Right cardiac atrium (tissue), 5 donors: Measurements from ENCODE around the gene GPR183. TPM values are rescaled to one million over a fixed set of nuclear protein-coding genes. Genes with fewer than 3 reads are reported as not detected.

Experiments used
- ATAC-seq, 2 donors: fragments of 200-7000 bp; cut with Tn5 transposase; one replicate each; pipeline versions ENCODE4 v1.8.0 to v1.9.1; 2020; ENCODE audit warnings: moderate library complexity in 2 of 2, mild to moderate bottlenecking in 1 of 2
- DNase-seq, 3 donors: peaks; one replicate each; pipeline ENCODE4 v3.0.0-alpha.2; 2020
- H3K27ac ChIP-seq: one replicate; pipeline ENCODE4 v1.5.1; 2013; ENCODE audit warnings: mild to moderate bottlenecking, low read length, control low read depth, moderate library complexity
- H3K27me3 ChIP-seq: one replicate; pipeline ENCODE4 v1.6.1; 2013; ENCODE audit not compliant: control insufficient read depth, insufficient read depth
- H3K4me1 ChIP-seq: one replicate; pipeline ENCODE4 v1.6.1; 2013; ENCODE audit warnings: low read length; ENCODE audit not compliant: control insufficient read depth, insufficient read depth
- H3K4me3 ChIP-seq: one replicate; pipeline ENCODE4 v1.5.1; 2013; ENCODE audit warnings: low read length, control low read depth
- H3K9me3 ChIP-seq: one replicate; pipeline ENCODE4 v1.6.1; 2013; ENCODE audit warnings: low read length; ENCODE audit not compliant: control insufficient read depth
- WGBS: extraction: QIAGEN DNeasy Blood & Tissue Kit; methylation state at CpG from one replicate; pipeline ENCODE4 v1.1.7; 2013; 5-methylcytosine and 5-hydroxymethylcytosine counted together
- intact Hi-C, 4 donors: fragments of 100-400 bp; cut with DNase I; formaldehyde crosslinking; loops; one replicate each; pipeline versions ENCODE4 v1.11.0 to v1.14.0; 2022 to 2023
- polyA plus RNA-seq: library from polyadenylated mRNA; stranded (reverse); fragments of 200-250 nt; gene quantifications from one replicate; pipeline ENCODE4 v1.2.3, GENCODE V29; 2013
- total RNA-seq, 4 donors: library from RNA; stranded (reverse); fragmentation: NEBNext Ultra II Directional; extraction: Animal tissue kit (Norgen Biotek cat#: 25700); gene quantifications; one replicate each; pipeline ENCODE4 v1.2.1, GENCODE V29; 2021
- donor health status: healthy with polysubstance abuse.
- donor health status: DM: no; HTN: yes; CAD: no.
- donor health status: DM: no; HTN: no; CAD: no.
- donor health status: DM: no; HTN: yes; CAD: no; lungs with severe emphysema.
- donor health status: DM: yes; HTN: yes; CAD: no.

The GPR183 gene
- total and polyA plus RNA-seq, 5 donors, result 9.7 to 20.7 (median 14.5) TPM

DNA sequence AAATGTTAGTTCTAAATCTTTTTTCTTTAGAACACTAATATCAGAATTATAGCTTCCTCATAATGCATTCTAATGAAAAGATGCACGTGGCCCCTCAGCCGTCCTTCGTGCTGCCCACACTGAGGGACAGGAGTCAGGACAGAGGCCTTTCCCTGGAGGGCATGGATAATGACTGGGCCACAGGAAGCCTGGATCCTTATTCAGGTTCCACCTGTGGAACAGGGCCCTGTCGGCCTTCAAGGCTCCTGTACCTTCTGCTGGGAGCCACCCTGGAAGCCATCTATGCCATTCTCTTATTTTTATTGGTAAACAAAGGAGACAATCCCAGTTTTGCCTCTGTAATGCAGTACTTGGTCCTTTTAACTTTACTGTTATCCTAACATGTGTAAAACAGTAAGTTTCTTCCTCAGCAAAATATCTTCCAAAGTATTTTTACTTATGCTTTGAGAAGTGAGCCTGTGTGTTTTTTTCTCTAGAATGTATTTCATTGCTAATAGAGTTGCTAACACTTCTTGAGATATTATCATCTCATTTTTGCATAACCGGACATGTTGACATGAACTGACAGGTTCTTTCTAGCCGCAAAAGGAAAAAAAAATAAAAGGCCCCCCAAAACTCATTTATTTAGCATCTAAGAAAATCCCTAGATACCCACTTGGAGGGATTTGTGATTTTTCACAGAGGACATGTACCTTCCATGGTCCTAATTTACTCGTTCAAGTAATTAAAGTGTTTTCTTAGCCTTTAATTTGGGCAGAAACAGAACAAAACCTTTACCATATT is 6.0 kb downstream of the GPR183 start:
- WGBS, result 87% methylated on average over 7 of the region's 7 CpGs
- no peak overlapping the region for H3K27ac ChIP-seq

DNA sequence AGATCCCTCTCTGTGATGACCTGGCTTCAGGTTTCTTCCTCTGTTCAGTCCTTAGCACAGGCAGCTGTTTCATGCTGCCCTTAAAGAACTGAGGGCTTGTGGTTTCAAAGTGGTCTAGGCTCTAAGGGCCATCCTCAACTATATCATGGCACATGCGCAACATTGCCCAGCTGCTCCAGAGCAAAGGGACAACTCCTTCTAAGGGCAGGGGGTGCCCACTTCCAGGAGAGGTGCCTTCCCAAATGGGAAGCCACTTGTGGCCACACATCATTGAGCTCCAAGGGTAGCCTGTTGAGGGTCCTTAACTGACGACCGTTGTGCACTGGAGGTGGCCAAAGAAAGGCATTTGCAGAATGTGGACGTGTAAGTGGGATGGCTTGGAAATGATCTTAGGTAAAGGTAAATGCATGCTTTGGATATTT is 7.3 kb downstream of the GPR183 start:
- WGBS, result 76% methylated on average over 4 of the region's 4 CpGs

More for the DNA sequence above, 6.0 kb downstream of the GPR183 start:
- Histone ChIP-seq H3K27me3 (no peaks in the 10 kb centered on the region), H3K4me3 (no peak overlapping the region), H3K4me1 (peaks cover 8% of the 10 kb centered on the region), H3K9me3 (no peaks in the 10 kb centered on the region)
- ATAC-seq (no peak), DNase-seq (no peak)
- intact Hi-C loops, result no loop called here

DNA sequence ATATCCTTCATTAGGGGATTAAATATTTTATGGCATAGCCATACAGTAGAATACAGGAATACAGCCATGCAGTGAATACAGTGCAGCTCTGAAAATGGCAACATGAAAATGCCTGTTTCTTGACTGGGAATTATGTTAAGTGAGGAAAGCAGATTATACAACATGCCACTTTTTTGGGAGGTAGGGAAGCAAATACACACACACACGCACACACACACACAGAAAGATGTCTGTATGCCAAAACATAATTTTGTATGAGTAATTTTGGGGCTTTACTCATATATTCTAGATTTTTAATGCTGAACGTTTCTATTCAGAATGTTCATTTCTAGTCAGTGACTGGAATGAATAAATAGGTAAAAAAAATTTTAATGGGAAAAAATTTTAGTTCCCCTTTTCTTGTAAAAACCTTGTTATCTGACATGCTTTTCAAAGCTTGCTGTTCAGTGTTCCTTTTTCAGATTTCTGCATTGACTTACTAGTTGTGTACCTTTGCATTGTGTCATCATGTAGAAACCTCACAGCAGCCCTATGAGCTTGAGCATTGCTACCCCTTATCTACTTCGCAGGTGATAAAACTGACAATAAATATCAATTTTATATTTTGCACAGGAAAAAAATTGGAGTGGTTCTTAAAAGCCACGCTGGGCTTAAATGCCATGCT is 7.8 kb downstream of the GPR183 start:
- no peak for ATAC-seq
- Histone ChIP-seq H3K27me3 (no peaks in the 10 kb centered on the region), H3K4me3 (no peak overlapping the region), H3K4me1 (peaks cover 9% of the 10 kb centered on the region), H3K9me3 (no peaks in the 10 kb centered on the region), H3K27ac (no peak overlapping the region)
- DNase-seq, result no peak
- intact Hi-C loops, result no loop called here
- WGBS, result 87% methylated on average over 4 of the region's 4 CpGs

More for the DNA sequence above, 7.3 kb downstream of the GPR183 start:
- Histone ChIP-seq H3K9me3 (no peaks in the 10 kb centered on the region), H3K27me3 (no peaks in the 10 kb centered on the region), H3K27ac (no peak overlapping the region), H3K4me1 (peaks cover 9% of the 10 kb centered on the region), H3K4me3 (no peak overlapping the region)
- DNase-seq (no peak), ATAC-seq (no peak)
- intact Hi-C loops, result no loop called here

DNA sequence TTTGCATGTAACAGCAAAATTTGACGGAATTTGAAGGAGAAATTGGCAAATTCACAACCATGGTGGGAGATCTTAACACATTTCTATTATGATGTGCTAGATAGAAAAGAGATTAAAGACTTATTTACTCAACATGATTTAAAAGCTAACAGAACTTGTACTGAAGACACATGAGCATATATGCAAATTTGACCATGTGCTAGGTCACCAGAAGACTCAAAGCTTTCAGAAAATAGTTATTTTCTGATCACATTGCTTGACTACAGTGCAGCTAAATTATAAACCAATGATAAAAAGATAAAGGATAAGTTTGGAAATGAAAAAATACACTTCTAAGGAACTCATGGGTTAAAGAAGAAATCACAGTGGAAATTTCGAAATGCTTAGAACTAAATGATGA is 9.1 kb downstream of the GPR183 start:
- ATAC-seq (no peak), DNase-seq (no peak)
- intact Hi-C loops, result no loop called here
- no peak overlapping the region for H3K27ac ChIP-seq
- H3K4me1 ChIP-seq, result peaks cover 9% of the 10 kb centered on the region
- 88% methylated on average over 2 of the region's 2 CpGs for WGBS
- no peaks in the 10 kb centered on the region for H3K9me3 ChIP-seq
- no peaks in the 10 kb centered on the region for H3K27me3 ChIP-seq
- H3K4me3 ChIP-seq, result no peak overlapping the region

DNA sequence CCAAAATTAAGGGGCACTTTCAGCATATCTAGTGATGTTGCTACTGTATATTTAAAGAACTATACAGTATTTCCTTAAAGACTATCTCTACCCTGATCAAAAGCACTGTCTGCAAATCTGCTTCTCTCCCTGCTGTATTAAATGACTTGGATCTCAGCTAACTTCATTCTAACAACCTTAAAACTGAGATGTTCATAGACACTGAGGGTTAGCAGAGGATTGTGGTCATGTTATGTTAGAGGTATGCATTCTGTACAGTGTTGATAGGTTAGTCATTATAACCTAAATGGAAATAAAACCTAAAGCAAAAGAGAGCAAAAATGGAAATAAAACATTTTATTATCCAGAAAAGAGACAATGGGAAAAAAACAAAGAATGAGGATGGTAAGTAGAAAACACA is 9.9 kb downstream of the GPR183 start:
- Histone ChIP-seq H3K4me3 (no peak overlapping the region), H3K27ac (no peak overlapping the region), H3K27me3 (no peaks in the 10 kb centered on the region), H3K9me3 (no peaks in the 10 kb centered on the region), H3K4me1 (peaks cover 7% of the 10 kb centered on the region)
- no peak for DNase-seq
- no peak for ATAC-seq
- intact Hi-C loops, result no loop called here

DNA sequence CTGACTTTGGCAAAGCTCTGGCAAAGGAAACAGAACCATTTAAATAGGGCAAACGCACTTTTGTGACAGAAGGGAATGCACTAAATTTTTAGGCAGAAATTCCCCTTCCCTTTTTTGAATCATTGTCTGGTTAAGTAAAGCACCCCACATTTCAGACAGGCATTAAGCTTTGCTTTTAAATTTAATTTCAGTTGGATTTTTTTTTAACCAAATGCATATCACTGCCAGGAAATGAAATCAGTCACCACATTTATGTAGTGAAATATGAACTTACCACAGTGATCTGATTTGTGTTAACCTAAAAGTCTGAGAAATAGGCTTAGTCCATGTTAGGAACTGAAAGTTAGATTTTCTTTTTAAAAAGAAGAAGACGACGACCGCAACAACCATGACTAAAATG is 10.8 kb downstream of the GPR183 start:
- WGBS, result 74% methylated on average over 4 of the region's 4 CpGs
- intact Hi-C loops, result no loop called here
- ATAC-seq, result no peak
- Histone ChIP-seq H3K4me3 (no peak overlapping the region), H3K27ac (no peak overlapping the region), H3K9me3 (no peaks in the 10 kb centered on the region), H3K4me1 (peaks cover 7% of the 10 kb centered on the region), H3K27me3 (no peaks in the 10 kb centered on the region)
- no peak for DNase-seq

DNA sequence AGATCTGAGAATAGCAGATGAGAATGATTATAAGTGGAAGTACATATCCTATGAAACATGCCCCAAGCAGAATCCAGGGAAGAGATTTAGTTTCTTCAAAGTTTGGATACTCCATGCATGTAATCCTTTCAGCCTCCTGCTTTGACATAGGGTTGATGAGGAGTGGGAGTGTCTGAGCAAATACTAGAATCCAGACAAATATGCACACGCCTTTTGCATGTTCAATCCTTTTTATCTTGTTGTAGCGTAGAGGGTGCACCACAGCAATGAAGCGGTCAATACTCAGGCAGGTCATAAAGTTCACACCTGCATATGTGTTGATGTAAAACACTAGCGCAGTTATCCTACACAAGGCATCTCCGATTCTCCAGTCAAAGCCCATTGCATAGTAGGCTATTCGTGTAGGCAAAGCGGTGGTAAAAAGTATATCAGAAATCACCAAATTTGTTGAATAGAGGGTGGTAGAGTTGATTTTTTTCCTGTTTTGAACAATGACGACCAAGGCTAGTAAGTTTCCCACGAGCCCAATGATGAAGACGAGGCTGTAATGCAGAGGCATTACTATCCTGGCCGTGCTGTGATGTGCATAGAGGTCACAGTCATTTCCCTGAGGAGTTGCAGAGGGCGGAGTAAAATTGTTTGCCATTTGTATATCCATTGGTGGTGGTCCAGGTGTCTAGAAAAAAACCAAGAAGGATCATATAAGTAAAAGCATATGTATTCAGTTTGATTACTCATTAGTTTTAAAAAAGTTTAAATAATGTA is 11.5 kb downstream of the GPR183 start:
- no peaks in the 10 kb centered on the region for H3K27me3 ChIP-seq
- ATAC-seq, result no peak
- intact Hi-C loops, result no loop called here
- DNase-seq, result no peak
- no peak overlapping the region for H3K4me3 ChIP-seq
- 94% methylated on average over 12 of the region's 12 CpGs for WGBS
- no peaks in the 10 kb centered on the region for H3K9me3 ChIP-seq
- H3K27ac ChIP-seq, result no peak overlapping the region
- peaks cover 7% of the 10 kb centered on the region for H3K4me1 ChIP-seq

DNA sequence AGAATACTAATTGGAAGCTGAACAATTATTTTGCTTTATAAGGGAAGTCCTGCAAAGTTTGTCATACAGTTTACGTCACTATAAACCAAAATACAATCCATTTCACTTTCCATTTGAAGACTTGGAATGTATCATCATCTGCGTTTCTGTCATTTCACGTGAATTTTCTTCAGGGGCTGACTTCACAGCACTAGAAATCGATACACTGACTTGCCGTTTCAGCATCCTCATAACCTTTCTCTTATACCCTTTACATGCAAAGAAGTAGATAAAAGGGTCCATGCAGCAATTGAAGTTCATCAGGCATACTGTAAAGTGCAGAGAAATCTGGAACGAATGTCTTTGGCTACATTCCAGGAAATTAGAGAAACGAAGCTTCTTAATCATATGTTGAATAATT is 12.2 kb downstream of the GPR183 start:
- DNase-seq, result no peak
- H3K27me3 ChIP-seq, result no peaks in the 10 kb centered on the region
- intact Hi-C loops, result no loop called here
- H3K4me1 ChIP-seq, result peaks cover 6% of the 10 kb centered on the region
- H3K27ac ChIP-seq, result no peak overlapping the region
- WGBS, result 76% methylated on average over 7 of the region's 7 CpGs
- H3K9me3 ChIP-seq, result no peaks in the 10 kb centered on the region
- ATAC-seq, result no peak
- no peak overlapping the region for H3K4me3 ChIP-seq

DNA sequence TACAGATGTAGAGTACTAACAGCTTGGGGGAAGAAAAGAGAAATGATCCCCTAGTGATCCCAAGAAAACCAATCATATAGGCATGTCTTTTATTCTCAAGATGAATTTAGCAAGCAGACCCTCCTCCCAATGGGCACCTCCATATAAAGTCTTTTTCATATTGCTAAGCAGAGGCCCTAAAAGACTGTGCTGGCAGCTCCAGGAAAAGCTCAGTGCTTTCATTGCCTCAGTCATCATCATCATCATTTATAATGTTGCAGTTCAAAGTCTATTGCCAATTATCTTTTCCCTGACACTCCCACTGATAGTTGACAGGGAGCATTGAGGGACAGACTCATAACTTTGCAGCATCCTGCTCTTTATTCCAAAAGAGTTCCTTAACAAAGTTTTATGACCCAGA is 13.0 kb downstream of the GPR183 start:
- H3K27me3 ChIP-seq, result no peaks in the 10 kb centered on the region
- H3K27ac ChIP-seq, result no peak overlapping the region
- DNase-seq (no peak), ATAC-seq (no peak)
- H3K4me3 ChIP-seq, result no peak overlapping the region
- intact Hi-C loops, result no loop called here
- peaks cover 1% of the 10 kb centered on the region for H3K4me1 ChIP-seq
- no peaks in the 10 kb centered on the region for H3K9me3 ChIP-seq

DNA sequence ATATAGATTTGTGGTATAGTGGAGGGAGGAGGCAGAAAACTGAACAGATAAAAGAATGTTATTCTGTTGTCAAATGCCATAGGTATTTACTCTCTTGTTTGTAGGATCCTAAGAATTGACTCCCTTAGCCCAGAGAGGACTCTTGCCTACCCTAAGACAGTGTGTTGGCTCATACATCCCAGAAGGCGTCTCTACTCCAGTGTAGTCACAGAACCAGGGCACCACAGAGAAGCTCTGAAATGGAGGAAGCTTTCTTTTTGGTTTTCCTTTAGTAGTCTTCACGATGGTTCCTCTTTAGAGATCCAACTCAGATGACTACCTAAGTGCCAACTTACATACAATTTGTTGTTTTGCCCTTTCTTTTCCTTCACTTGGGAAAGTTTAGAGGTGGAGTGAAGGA is 14.0 kb downstream of the GPR183 start:
- H3K4me3 ChIP-seq, result no peak overlapping the region
- WGBS, result 89% methylated on average over 2 of the region's 2 CpGs
- H3K27me3 ChIP-seq, result no peaks in the 10 kb centered on the region
- H3K4me1 ChIP-seq, result peaks cover 1% of the 10 kb centered on the region
- H3K9me3 ChIP-seq, result no peaks in the 10 kb centered on the region
- DNase-seq (no peak), ATAC-seq (no peak)
- intact Hi-C loops, result no loop called here
- H3K27ac ChIP-seq, result no peak overlapping the region

DNA sequence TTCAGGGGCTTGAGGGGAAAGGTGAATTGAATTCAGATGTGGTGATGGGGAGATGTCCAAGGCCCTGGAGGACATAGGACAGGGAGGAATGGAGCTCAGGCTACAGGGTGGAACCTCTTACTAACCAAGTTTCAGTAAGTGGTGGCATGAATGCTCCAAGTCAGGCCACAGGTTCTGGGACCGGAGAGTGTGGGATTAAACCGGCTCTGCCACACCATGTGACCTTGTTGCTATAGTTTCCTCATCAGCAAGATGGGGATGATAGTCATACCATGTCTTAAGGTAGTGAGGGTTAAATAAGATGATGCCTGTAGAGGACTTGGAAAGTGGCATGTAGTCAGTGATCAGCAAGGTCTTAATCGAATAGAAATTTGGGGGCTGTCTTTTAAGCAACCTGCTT is 16.3 kb downstream of the GPR183 start:
- H3K4me1 ChIP-seq, result peaks cover 1% of the 10 kb centered on the region
- H3K27ac ChIP-seq, result no peak overlapping the region
- H3K27me3 ChIP-seq, result no peaks in the 10 kb centered on the region
- intact Hi-C loops, result no loop called here
- H3K9me3 ChIP-seq, result no peaks in the 10 kb centered on the region
- 83% methylated on average over 3 of the region's 3 CpGs for WGBS
- DNase-seq (no peak), ATAC-seq (no peak)
- H3K4me3 ChIP-seq, result no peak overlapping the region
